GM23338 (cell line): ENCODE data around the gene USP32.

Source experiments
- CREB1 ChIP-seq: fragments of 250-450 bp; sonication (Bioruptor Pico); IDR thresholded peaks from 2 replicates; pipeline ENCODE4 v1.5.0; 2020; ENCODE audit warnings: low read depth, mild to moderate bottlenecking, moderate library complexity
- EZH2 ChIP-seq: fragments of 200-600 bp; sonication (generic); IDR thresholded peaks from one replicate; pipeline ENCODE4 v1.8.0; 2017; ENCODE audit warnings: antibody characterized with exemption, mild to moderate bottlenecking, low read depth; ENCODE audit not compliant: unreplicated experiment
- EZH2phosphoT487 ChIP-seq: fragments of 200-600 bp; sonication (generic); IDR thresholded peaks from one replicate; pipeline ENCODE4 v1.8.1; 2018; ENCODE audit warnings: antibody characterized with exemption; ENCODE audit not compliant: unreplicated experiment
- JUNB ChIP-seq: IDR thresholded peaks from one replicate; pipeline ENCODE4 v1.6.1; 2016; ENCODE audit warnings: antibody characterized with exemption; ENCODE audit not compliant: unreplicated experiment
- NANOG ChIP-seq: IDR thresholded peaks from 2 replicates; pipeline ENCODE4 v1.6.1; 2016; ENCODE audit warnings: antibody characterized with exemption, borderline replicate concordance
- POLR2AphosphoS5 ChIP-seq: IDR thresholded peaks from 2 replicates; pipeline ENCODE4 v1.6.1; 2016; ENCODE audit warnings: antibody characterized with exemption, low read depth
- STAT1 ChIP-seq: IDR thresholded peaks from one replicate; pipeline ENCODE4 v1.6.1; 2016; ENCODE audit warnings: antibody characterized with exemption; ENCODE audit not compliant: unreplicated experiment
- ZNF331 ChIP-seq: fragments of 250-450 bp; sonication (Bioruptor Pico); IDR thresholded peaks from 2 replicates; pipeline ENCODE4 v1.5.0; 2020; ENCODE audit warnings: low read depth, mild to moderate bottlenecking, moderate library complexity
- TF ChIP-seq, protein P1 (sequence below), 2 experiments: fragments of 200-600 bp in 1 of 2; sonication (generic) in 1 of 2; conservative IDR thresholded peaks; 2 replicates each; pipeline versions ENCODE4 v1.5.1 to v1.6.1; 2016 to 2017; ENCODE audit warnings: antibody characterized with exemption in 2 of 2, low read depth in 2 of 2, mild to moderate bottlenecking in 2 of 2, moderate library complexity in 1 of 2
- TF ChIP-seq, protein P2 (sequence below): IDR thresholded peaks from one replicate; pipeline ENCODE4 v1.6.1; 2018; ENCODE audit warnings: antibody characterized with exemption; ENCODE audit not compliant: unreplicated experiment
- TF ChIP-seq, protein P3 (sequence below): fragments of 250-450 bp; sonication (Bioruptor Pico); IDR thresholded peaks from 2 replicates; pipeline ENCODE4 v1.5.0; 2020; ENCODE audit warnings: mild to moderate bottlenecking, moderate library complexity

DNA sequence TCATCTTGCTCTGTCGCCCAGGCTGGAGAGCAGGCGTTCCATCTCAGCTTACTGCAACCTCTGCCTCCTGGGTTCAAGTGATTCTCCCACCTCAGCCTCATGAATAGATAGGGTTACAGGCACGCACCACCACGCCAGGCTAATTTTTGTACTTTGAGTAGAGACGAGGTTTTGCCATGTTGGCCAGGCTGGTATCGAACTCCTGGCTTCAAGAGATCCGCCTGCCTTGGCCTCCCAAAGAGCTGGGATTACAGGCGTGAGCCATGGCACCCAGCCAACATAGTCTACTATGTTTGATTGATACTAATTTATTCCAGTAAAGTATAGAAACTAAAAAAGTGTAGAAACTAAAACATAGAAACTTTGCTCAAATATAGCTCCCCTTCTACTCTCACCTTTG is 147.3 kb downstream of the USP32 start:
- TF ChIP-seq, protein P1, sequence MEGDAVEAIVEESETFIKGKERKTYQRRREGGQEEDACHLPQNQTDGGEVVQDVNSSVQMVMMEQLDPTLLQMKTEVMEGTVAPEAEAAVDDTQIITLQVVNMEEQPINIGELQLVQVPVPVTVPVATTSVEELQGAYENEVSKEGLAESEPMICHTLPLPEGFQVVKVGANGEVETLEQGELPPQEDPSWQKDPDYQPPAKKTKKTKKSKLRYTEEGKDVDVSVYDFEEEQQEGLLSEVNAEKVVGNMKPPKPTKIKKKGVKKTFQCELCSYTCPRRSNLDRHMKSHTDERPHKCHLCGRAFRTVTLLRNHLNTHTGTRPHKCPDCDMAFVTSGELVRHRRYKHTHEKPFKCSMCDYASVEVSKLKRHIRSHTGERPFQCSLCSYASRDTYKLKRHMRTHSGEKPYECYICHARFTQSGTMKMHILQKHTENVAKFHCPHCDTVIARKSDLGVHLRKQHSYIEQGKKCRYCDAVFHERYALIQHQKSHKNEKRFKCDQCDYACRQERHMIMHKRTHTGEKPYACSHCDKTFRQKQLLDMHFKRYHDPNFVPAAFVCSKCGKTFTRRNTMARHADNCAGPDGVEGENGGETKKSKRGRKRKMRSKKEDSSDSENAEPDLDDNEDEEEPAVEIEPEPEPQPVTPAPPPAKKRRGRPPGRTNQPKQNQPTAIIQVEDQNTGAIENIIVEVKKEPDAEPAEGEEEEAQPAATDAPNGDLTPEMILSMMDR (conservative IDR thresholded peaks at IDR 0.05; ENCODE audit: low read depth in 2 of 2): no peak
- TF ChIP-seq POLR2AphosphoS5: no peak
- no peak for TF ChIP-seq EZH2
- no peak for TF ChIP-seq CREB1
- TF ChIP-seq STAT1: no peak
- TF ChIP-seq, protein P2, sequence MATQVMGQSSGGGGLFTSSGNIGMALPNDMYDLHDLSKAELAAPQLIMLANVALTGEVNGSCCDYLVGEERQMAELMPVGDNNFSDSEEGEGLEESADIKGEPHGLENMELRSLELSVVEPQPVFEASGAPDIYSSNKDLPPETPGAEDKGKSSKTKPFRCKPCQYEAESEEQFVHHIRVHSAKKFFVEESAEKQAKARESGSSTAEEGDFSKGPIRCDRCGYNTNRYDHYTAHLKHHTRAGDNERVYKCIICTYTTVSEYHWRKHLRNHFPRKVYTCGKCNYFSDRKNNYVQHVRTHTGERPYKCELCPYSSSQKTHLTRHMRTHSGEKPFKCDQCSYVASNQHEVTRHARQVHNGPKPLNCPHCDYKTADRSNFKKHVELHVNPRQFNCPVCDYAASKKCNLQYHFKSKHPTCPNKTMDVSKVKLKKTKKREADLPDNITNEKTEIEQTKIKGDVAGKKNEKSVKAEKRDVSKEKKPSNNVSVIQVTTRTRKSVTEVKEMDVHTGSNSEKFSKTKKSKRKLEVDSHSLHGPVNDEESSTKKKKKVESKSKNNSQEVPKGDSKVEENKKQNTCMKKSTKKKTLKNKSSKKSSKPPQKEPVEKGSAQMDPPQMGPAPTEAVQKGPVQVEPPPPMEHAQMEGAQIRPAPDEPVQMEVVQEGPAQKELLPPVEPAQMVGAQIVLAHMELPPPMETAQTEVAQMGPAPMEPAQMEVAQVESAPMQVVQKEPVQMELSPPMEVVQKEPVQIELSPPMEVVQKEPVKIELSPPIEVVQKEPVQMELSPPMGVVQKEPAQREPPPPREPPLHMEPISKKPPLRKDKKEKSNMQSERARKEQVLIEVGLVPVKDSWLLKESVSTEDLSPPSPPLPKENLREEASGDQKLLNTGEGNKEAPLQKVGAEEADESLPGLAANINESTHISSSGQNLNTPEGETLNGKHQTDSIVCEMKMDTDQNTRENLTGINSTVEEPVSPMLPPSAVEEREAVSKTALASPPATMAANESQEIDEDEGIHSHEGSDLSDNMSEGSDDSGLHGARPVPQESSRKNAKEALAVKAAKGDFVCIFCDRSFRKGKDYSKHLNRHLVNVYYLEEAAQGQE: no peak
- TF ChIP-seq NANOG: no peak
- TF ChIP-seq EZH2phosphoT487: no peak
- TF ChIP-seq ZNF331 (CRISPR knock-in tag): no peak
- TF ChIP-seq, protein P3, sequence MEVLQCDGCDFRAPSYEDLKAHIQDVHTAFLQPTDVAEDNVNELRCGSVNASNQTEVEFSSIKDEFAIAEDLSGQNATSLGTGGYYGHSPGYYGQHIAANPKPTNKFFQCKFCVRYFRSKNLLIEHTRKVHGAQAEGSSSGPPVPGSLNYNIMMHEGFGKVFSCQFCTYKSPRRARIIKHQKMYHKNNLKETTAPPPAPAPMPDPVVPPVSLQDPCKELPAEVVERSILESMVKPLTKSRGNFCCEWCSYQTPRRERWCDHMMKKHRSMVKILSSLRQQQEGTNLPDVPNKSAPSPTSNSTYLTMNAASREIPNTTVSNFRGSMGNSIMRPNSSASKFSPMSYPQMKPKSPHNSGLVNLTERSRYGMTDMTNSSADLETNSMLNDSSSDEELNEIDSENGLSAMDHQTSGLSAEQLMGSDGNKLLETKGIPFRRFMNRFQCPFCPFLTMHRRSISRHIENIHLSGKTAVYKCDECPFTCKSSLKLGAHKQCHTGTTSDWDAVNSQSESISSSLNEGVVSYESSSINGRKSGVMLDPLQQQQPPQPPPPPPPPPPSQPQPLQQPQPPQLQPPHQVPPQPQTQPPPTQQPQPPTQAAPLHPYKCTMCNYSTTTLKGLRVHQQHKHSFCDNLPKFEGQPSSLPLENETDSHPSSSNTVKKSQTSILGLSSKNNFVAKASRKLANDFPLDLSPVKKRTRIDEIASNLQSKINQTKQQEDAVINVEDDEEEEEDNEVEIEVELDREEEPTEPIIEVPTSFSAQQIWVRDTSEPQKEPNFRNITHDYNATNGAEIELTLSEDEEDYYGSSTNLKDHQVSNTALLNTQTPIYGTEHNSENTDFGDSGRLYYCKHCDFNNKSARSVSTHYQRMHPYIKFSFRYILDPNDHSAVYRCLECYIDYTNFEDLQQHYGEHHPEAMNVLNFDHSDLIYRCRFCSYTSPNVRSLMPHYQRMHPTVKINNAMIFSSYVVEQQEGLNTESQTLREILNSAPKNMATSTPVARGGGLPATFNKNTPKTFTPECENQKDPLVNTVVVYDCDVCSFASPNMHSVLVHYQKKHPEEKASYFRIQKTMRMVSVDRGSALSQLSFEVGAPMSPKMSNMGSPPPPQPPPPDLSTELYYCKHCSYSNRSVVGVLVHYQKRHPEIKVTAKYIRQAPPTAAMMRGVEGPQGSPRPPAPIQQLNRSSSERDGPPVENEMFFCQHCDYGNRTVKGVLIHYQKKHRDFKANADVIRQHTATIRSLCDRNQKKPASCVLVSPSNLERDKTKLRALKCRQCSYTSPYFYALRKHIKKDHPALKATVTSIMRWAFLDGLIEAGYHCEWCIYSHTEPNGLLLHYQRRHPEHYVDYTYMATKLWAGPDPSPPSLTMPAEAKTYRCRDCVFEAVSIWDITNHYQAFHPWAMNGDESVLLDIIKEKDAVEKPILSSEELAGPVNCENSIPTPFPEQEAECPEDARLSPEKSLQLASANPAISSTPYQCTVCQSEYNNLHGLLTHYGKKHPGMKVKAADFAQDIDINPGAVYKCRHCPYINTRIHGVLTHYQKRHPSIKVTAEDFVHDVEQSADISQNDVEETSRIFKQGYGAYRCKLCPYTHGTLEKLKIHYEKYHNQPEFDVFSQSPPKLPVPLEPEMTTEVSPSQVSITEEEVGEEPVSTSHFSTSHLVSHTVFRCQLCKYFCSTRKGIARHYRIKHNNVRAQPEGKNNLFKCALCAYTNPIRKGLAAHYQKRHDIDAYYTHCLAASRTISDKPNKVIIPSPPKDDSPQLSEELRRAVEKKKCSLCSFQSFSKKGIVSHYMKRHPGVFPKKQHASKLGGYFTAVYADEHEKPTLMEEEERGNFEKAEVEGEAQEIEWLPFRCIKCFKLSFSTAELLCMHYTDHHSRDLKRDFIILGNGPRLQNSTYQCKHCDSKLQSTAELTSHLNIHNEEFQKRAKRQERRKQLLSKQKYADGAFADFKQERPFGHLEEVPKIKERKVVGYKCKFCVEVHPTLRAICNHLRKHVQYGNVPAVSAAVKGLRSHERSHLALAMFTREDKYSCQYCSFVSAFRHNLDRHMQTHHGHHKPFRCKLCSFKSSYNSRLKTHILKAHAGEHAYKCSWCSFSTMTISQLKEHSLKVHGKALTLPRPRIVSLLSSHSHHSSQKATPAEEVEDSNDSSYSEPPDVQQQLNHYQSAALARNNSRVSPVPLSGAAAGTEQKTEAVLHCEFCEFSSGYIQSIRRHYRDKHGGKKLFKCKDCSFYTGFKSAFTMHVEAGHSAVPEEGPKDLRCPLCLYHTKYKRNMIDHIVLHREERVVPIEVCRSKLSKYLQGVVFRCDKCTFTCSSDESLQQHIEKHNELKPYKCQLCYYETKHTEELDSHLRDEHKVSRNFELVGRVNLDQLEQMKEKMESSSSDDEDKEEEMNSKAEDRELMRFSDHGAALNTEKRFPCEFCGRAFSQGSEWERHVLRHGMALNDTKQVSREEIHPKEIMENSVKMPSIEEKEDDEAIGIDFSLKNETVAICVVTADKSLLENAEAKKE (CRISPR knock-in tag): no peak
- TF ChIP-seq JUNB: no peak
